ENCODE results near the gene CXCL16. TPM values are rescaled to one million over a fixed set of nuclear protein-coding genes. Genes with fewer than 3 reads are reported as not detected.

The CXCL16 gene
- total and polyA plus RNA-seq, 2 of the 13 experiments (the other 11 are each of a cell fraction or from before 2014, with no cell fraction given) = 9.4 to 101 TPM

- TF ChIP-seq SAP130 (CRISPR knock-in tag; IDR thresholded peaks at IDR 0.05; ENCODE audit: low read depth) (no peak), CSRNP2 (CRISPR knock-in tag; conservative IDR thresholded peaks at IDR 0.05; ENCODE audit: low read depth) (no peak), ETV6 (CRISPR knock-in tag; conservative IDR thresholded peaks at IDR 0.05) (no peak), MAX (IDR thresholded peaks at IDR 0.05) (0 out of 2 replicates have a peak, but pooled peaks have one; percentile 12), ZKSCAN5 (CRISPR knock-in tag; IDR thresholded peaks at IDR 0.05) (no peak), MYPOP (CRISPR knock-in tag; IDR thresholded peaks at IDR 0.05) (no peak), ESRRA (CRISPR knock-in tag; IDR thresholded peaks at IDR 0.05; ENCODE audit: low read depth) (no peak), SALL2 (CRISPR knock-in tag; IDR thresholded peaks at IDR 0.05) (no peak), GATA4 (IDR thresholded peaks at IDR 0.05; ENCODE audit: borderline replicate concordance, low read depth) (no peak), CREB1 (IDR thresholded peaks at IDR 0.05) (peak; percentile 63), CREB1 (CRISPR knock-in tag; IDR thresholded peaks at IDR 0.05) (no peak), PCBP1 (IDR thresholded peaks at IDR 0.05; ENCODE audit: borderline replicate concordance, low read depth, low read length) (no peak), ZFP91 (CRISPR knock-in tag; IDR thresholded peaks at IDR 0.05; ENCODE audit: borderline replicate concordance) (no peak), ZBTB42 (CRISPR knock-in tag; IDR thresholded peaks at IDR 0.05) (no peak), ZNF281 (CRISPR knock-in tag; IDR thresholded peaks at IDR 0.05; ENCODE audit: borderline replicate concordance) (no peak), SALL1 (CRISPR knock-in tag; IDR thresholded peaks at IDR 0.05) (0 out of 2 replicates have a peak, but pooled peaks have one; percentile 28), PAWR (CRISPR knock-in tag; IDR thresholded peaks at IDR 0.05; ENCODE audit: borderline replicate concordance) (no peak)
- Histone ChIP-seq H3K27me3 (ENCODE audit: control insufficient read depth in 1 of 2, insufficient read depth in 2 of 2, low read length in 2 of 2) (peaks cover 2 to 24% of the 10 kb centered on the region in 2 experiments; a peak in 3 of 5 replicates), H3K9me3 (ENCODE audit: low read length) (no peaks in the 10 kb centered on the region), H2AFZ (ENCODE audit: low read length) (no peak overlapping the region), H3K36me3 (replicated peaks in 1 of 2; ENCODE audit: control insufficient read depth in 1 of 2, insufficient read depth in 2 of 2, low read length in 2 of 2) (no peaks in the 10 kb centered on the region), H3K79me2 (ENCODE audit: insufficient read depth, low read length) (no peaks in the 10 kb centered on the region), H3K4me1 (ENCODE audit: insufficient read depth, low read length) (peaks cover 71% of the 10 kb centered on the region), H4K20me1 (ENCODE audit: insufficient read depth, low read length) (no peaks in the 10 kb centered on the region), H3K27ac (ENCODE audit: extremely low read length, insufficient read depth, low read length) (no peak overlapping the region), H3K4me3 (replicated peaks in 1 of 3; ENCODE audit: insufficient read depth in 1 of 3, low read depth in 2 of 3, low read length in 3 of 3) (no peak overlapping the region), H3K9ac (ENCODE audit: insufficient read depth, low read depth, low read length) (no peak overlapping the region), H3K4me2 (ENCODE audit: low read depth, low read length) (no peak overlapping the region)
- CTCF ChIA-PET (ENCODE audit: low intra/inter-chr PET ratio, low total read pairs) = no interaction called here
- DNase-seq (ENCODE audit: low spot score) = no peak
- FAIRE-seq = no peak
- 53% methylated on average over 5 of the region's 9 CpGs for WGBS (ENCODE audit: low lambda C conversion rate)
- in situ Hi-C loops (cut with HindIII; ENCODE audit: extremely low pct_ligation_motif_present, low pct_unique_long_range_greater_than_20kb) = no loop called here
- intact Hi-C loops (cut with micrococcal nuclease; ENCODE audit: unreplicated experiment) = no loop called here
- POLR2A ChIA-PET = interaction anchor here (1.2 to 3.8 kb wide), 4 partner anchors 13 to 46 kb away, joined by 3 to 14 read pairs (median 8); partner anchors contain the start of genes GLTPD2 and MED11
- ATAC-seq = no peak
- no TSS peak for BruUV-seq (replicated peaks)
Measured at GRCh38 chr17:4743898-4744297, 4.2 kb upstream of the CXCL16 start.

Measured in HepG2 (cell line).